GM18526 (cell line): ENCODE measurements around the gene HOXD13.

ENCODE experiments used
- POLR2A ChIP-seq: IDR thresholded peaks from 3 replicates; pipeline ENCODE4 v1.6.1; 2011; ENCODE audit not compliant: insufficient read length; ENCODE audit errors: extremely low read depth

Gene HOXD13

DNA sequence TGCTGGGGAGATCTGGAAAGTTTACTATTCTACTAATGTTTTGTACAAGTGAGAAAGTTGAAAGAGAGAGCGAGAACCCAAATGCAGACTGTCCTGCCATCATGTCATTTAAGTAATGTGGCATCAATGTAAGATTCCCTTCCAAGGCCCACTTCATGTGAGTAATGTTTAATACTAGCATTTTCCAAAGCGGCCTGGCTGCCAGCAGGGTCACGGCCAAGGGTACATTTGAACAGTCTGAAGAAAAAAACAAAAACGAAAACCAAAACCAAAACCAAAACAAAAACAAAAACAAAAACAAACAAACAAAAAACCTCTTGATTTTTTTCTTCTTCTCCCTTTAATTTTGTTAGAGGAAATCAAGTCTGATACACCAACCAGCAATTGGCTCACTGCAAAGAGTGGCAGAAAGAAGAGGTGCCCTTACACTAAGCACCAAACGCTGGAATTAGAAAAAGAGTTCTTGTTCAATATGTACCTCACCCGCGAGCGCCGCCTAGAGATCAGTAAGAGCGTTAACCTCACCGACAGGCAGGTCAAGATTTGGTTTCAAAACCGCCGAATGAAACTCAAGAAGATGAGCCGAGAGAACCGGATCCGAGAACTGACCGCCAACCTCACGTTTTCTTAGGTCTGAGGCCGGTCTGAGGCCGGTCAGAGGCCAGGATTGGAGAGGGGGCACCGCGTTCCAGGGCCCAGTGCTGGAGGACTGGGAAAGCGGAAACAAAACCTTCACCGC, 26.2 kb downstream of the HOXD13 start:
- no peak for TF ChIP-seq POLR2A

DNA sequence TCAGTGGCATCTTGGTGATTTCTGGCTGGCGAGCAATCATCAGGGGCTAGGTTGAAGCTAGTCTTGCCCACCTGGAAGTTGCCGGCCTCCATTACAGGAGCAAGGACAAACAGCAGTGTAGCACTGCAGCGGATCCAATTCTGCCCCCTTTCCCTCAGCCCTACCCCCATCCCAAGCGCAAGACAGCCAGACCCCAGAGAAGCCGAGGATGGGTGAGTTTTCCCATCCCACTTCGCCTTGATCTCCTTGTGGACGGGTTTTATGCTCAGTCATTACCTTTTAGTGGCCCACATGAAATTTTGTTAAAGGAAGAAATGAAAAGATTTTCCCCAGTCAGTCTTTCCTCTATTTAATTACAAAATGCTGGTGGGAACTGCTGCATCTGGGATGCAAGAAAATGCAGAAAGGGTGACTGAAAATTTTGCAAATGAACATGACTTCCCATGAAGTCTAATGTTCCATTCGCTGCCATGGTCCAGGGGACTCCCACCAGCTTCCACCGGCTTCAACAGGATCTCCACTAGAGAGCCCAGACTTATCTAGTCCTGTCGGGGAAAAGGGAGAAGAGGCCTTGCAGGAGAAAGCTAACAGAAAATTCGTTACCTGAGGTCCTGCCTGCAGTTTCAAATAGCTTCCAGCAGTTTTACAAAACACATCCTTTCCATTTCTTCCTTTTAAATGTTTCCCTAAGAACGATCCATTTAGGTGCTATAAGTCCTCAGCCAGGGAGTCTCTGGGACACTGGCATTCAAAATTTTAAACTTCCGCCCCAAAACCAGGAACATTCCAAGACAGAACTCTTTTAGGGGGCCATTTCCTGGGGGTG, 28.1 kb downstream of the HOXD13 start:
- TF ChIP-seq POLR2A: no peak

DNA sequence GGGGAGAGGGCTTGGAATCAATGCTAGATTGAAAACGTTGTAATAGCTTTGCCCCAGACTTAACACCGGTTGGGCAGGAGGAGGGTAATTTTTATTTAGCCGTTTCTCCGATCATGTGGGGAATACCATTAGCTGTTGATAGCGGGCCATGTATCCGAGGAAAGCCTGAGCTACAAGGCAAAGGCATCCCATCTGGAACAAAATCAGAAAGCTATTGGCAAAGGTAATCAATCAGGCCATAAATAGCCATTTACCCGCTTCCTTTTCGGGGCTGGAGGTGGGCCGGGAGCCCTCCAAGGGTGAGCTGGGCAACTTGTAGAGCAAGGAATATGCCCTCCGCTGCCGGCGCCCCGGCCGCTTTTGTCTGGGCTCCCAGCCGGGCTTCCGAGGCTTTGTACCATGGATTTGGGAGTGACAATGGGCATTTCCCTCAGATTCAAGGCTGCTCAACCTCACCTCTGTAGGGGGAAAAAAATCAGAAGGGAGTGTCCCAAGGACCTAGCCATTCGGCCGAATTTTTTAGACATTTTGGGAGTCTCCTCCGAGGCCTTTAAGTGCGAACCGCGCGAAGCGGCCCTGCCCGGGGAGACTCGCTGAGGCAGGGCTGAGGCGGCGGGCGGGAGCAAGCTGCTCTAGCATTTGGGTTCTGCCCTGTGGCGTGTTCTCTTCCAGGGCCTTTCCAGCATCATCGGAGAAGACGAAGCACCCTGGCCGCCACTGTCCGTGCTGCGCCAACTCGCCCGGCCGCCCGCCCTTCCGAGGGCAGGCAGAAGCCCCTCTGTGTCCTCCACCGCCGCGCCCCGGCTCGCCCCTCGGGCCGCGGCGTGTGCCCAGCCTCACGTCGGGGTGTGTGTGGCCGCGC, 28.9 kb downstream of the HOXD13 start:
- no peak for TF ChIP-seq POLR2A

DNA sequence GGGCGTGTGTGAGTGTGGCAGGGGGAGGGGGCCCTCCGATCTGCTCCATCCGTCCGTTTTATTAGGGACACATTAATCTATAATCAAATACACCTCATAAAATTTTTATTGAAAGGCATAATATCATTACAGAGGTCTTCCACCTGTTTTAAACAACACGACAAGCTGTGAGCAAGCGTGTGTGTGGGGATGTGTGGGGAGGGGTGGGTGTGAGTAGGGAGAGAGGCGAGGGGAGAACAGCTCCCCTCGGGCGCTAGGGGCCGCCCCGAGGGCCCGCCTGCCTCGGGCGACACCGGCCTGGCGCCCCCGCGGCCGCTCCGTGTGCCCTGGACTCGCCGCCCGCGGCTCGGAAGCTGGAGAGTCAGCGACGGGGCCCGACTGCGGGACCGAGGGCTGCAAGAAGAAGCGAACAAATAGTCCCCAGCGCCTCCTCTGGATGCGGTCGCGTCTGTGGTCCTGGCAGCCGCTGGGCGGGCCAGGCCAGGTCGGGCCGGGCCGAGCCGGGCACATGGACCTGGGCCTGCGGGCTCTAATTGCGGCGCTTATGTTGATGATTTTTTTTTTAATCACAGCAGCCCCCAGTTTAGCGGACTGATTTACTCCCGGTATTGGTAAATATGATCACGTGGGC, 29.6 kb downstream of the HOXD13 start:
- no peak for TF ChIP-seq POLR2A

DNA sequence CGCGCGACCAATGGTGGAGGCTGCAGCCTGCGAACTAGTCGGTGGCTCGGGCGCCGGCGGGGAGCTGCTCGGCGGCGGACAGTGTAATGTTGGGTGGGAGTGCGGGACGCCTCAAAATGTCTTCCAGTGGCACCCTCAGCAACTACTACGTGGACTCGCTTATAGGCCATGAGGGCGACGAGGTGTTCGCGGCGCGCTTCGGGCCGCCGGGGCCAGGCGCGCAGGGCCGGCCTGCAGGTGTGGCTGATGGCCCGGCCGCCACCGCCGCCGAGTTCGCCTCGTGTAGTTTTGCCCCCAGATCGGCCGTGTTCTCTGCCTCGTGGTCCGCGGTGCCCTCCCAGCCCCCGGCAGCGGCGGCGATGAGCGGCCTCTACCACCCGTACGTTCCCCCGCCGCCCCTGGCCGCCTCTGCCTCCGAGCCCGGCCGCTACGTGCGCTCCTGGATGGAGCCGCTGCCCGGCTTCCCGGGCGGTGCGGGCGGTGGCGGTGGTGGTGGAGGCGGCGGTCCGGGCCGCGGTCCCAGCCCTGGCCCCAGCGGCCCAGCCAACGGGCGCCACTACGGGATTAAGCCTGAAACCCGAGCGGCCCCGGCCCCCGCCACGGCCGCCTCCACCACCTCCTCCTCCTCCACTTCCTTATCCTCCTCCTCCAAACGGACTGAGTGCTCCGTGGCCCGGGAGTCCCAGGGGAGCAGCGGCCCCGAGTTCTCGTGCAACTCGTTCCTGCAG, 30.3 kb downstream of the HOXD13 start, which contains the start of gene HOXD9:
Gene HOXD9 (plus strand): TSS at position 37 of the 728 bp plus-strand sequence. CDS start 50 bp downstream, at position 87.
- TF ChIP-seq POLR2A: no peak

DNA sequence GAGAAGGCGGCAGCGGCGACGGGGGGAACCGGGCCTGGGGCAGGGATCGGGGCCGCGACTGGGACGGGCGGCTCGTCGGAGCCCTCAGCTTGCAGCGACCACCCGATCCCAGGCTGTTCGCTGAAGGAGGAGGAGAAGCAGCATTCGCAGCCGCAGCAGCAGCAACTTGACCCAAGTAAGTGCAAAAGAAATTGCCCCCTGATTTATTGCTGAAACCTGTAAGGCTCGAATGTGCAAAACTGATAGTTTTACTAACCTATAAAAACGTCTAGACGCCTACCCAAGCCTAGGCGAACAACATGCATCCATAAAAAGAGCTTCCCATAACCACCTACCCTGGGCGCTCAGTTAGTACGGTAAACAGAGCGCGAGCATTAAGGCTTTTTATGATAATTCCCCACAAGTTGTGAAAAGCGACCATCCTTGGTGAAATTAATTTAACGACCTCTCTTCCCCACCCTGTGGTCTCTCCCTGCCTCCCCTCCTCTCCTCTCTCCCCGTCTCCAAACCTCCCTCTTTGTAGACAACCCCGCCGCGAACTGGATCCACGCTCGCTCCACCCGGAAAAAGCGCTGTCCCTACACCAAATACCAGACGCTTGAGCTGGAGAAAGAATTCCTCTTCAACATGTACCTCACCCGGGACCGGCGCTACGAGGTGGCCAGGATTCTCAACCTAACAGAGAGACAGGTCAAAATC, 31.0 kb downstream of the HOXD13 start:
- no peak for TF ChIP-seq POLR2A

DNA sequence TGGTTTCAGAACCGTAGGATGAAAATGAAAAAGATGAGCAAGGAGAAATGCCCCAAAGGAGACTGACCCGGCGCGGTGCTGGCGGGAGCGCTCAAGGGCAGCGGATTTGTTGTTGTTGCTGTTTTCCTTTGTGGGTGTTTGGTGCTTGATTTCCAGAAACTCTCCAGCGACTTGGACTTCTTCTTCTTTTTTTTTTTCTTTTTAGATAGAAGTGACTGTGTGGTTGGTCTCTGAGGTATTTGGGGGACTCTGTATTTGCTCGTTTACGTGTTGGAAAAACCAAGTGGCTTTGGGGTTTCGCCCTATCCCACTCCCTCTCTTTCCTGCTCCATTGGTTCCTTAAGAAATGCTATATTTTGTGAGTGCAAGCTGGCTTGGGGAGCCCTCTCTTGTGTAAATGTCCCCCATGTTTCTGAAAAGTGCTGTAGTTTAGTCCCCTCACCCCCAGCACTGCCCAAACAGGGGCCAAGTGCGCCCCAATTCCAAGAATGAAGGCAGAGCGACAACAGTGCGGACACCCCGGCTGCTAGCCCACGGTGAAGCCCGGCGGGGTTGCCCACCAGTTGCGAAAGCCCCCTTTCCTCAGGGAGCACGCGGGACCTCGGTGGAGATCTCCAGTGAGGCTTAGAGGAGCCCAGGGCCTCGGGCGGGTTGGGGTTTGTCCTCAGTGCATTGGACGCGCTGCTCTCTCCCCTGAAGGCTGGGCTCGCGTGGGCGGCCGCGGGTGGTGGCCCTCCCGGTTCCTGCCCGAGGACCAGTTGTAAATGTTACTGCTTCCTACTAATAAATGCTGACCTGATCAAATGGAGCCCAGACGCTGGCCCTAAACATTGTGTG, 31.8 kb downstream of the HOXD13 start:
- TF ChIP-seq POLR2A: no peak

DNA sequence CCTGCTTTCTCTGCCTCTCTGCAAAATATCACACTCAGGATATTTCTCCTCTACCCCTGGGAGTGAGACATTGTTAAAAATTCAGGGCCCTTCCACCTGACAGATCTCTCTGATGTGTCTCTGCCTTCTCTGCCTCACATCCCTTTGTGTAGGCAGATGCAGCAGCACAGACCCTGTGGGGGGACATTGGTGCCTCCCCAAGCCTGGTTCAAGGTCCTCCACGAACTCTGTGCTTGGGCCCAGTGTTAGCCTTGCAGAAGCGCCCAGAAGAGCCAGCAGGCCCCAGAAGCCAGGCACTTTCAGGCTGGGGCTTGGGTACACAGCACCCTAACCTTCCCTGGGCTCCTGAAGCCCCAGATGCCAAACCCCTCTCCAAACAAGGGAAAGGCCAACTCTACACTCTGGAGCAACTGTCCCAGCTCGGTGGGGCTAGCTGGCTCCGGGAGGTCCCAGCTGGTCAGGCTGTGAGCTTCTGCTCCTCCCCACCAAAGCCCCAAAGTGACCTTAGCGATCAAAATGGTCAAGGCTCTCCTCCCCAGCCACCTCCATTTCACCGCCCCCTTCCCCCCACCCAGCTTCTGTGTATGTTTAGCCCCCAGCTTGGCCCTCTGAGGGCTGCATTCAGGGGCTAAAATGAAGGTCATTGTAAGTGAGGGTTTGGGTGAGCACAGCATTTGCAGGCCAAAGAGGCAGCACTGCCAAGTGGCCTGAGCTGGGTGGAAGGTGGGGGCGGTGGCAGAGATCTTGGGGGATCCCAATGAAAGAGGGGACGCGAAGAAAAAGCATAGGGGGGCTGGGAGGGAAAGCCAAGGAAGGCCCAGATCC, 32.6 kb downstream of the HOXD13 start:
- TF ChIP-seq POLR2A: no peak

DNA sequence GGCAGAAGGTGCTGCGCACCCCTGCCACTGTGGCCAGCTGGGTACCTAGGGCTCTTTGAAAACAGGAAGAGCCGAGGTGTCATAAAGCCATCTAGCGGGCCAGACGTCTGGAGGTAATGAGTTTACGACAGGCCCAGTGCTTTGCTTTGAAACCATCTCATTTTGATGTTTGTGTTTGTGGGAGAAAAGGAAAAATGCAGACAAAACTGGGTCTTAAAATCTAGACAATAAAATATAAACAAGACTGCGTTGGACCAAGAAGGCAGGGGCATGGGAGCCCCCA, 33.2 kb downstream of the HOXD13 start:
- no peak for TF ChIP-seq POLR2A

DNA sequence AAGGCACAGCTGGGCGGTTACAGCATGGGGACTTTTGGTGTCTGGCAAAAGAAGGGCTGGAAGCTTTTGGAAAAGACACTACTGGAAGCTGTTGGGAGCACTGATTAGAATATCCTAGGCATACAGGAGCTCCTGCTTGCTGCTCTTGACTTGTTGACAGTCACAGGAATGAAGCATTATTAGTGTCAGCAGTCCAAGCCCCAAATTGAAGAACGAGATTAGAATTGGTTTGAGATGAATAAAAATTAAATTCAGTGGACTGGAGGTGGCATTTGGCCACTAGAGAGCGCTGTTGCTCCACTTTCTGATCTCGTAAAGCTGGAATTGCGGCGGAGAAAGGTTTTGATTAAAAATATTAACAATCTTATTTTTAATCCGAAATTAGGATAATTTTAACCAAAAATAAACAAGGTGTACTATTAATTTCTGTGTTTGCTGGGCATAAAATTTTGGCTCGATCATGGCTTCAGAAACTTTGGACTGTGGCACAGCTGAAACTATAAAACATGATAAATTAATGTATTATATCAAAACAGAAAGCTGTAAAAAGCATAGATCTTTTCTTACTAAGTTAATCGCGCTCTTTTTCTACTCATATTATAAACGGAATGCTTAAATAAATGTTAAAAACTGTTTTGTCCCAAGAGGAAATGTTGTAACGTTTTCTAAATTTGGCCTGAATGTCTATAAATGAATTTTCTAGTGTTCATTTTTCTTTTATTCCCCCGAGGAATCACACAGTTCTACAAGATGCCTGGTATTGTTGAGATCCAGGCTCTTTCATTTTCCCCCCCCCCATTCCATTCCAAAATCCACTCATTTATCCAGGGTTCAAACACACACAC, 34.6 kb downstream of the HOXD13 start:
- TF ChIP-seq POLR2A: no peak

DNA sequence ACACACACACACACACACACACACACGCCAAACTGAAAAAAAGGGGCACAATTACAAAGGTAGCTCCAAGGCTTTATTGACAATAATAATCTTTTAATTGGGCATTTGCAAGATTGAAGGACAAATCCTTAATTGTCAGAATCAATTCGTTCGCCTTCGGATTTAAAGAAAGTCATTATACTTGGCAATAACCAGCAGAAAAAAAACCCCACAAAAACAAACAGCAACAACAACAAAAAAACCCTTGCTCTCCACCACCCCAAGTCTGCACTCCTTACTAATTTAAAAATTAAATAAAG, 35.2 kb downstream of the HOXD13 start:
- TF ChIP-seq POLR2A: no peak
